ENCODE data around the gene FGL2.

DNA sequence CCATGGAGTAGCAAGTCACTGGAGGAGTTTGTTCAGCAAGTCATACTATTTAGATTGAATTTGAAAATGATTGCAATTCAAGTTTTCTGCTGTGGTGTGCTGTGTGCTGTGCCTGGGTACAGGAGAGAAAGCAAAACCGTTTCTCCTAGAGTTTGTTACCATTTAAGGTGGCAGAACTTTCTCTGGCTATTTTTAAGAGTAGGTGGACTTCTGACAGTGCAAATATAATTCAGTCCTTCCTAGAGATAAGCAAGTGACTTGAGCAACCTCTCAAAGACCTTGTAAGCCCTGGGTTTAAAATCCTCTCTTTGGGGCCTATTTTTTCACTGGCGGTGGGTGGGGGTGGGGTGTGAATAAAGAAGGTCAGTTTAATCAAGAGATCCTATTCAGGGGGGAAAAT is 42.9 kb upstream of the FGL2 start:
- TF ChIP-seq, protein P1, sequence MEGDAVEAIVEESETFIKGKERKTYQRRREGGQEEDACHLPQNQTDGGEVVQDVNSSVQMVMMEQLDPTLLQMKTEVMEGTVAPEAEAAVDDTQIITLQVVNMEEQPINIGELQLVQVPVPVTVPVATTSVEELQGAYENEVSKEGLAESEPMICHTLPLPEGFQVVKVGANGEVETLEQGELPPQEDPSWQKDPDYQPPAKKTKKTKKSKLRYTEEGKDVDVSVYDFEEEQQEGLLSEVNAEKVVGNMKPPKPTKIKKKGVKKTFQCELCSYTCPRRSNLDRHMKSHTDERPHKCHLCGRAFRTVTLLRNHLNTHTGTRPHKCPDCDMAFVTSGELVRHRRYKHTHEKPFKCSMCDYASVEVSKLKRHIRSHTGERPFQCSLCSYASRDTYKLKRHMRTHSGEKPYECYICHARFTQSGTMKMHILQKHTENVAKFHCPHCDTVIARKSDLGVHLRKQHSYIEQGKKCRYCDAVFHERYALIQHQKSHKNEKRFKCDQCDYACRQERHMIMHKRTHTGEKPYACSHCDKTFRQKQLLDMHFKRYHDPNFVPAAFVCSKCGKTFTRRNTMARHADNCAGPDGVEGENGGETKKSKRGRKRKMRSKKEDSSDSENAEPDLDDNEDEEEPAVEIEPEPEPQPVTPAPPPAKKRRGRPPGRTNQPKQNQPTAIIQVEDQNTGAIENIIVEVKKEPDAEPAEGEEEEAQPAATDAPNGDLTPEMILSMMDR (IDR thresholded peaks at IDR 0.05): no peak
- TF ChIP-seq, protein P2, sequence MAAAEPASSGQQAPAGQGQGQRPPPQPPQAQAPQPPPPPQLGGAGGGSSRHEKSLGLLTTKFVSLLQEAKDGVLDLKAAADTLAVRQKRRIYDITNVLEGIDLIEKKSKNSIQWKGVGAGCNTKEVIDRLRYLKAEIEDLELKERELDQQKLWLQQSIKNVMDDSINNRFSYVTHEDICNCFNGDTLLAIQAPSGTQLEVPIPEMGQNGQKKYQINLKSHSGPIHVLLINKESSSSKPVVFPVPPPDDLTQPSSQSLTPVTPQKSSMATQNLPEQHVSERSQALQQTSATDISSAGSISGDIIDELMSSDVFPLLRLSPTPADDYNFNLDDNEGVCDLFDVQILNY (CRISPR knock-in tag; IDR thresholded peaks at IDR 0.05): no peak
- TF ChIP-seq, protein P3, sequence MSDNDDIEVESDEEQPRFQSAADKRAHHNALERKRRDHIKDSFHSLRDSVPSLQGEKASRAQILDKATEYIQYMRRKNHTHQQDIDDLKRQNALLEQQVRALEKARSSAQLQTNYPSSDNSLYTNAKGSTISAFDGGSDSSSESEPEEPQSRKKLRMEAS (CRISPR knock-in tag; IDR thresholded peaks at IDR 0.05): no peak
- no peak for TF ChIP-seq NFYB (CRISPR knock-in tag; conservative IDR thresholded peaks at IDR 0.05; ENCODE audit: low read depth)

Measured in WTC11 (cell line).